Measurements from ENCODE around the gene TJP1. TPM values are rescaled to one million over a fixed set of nuclear protein-coding genes. Genes with fewer than 3 reads are reported as not detected.
"Not testable (repeated sequence)": the region's sequence is repeated elsewhere in the genome, so short reads cannot be mapped to it uniquely, and the experiment has no call there.

The TJP1 gene
- polyA plus RNA-seq, 4 donors = 153 to 188 (median 165) TPM

GRCh38 chr15:29686445-29687203 is 135.6 kb downstream of the TJP1 start:
- no peak for DNase-seq (ENCODE audit: low read depth in 4 of 4, low spot score in 3 of 4)

- DNase-seq (ENCODE audit: low read depth in 4 of 4, low spot score in 3 of 4) = no peak
Measured at GRCh38 chr15:29686079-29686425, 136.2 kb downstream of the TJP1 start.

- DNase-seq (ENCODE audit: low read depth in 4 of 4, low spot score in 3 of 4) = no peak
Measured at GRCh38 chr15:29685156-29686078, 136.9 kb downstream of the TJP1 start.

- DNase-seq (ENCODE audit: low read depth in 4 of 4, low spot score in 3 of 4) = no peak
Measured at GRCh38 chr15:29682781-29683180, 139.5 kb downstream of the TJP1 start.

- DNase-seq (ENCODE audit: low read depth in 4 of 4, low spot score in 3 of 4) = no peak
Measured at GRCh38 chr15:29682361-29682760, 139.9 kb downstream of the TJP1 start.

- DNase-seq (ENCODE audit: low read depth in 4 of 4, low spot score in 3 of 4) = no peak
Measured at GRCh38 chr15:29681946-29682345, 140.3 kb downstream of the TJP1 start.

- no peak for DNase-seq (ENCODE audit: low read depth in 4 of 4, low spot score in 3 of 4)
Measured at GRCh38 chr15:29681166-29681845, 141.0 kb downstream of the TJP1 start.

GRCh38 chr15:29680465-29681165 is 141.7 kb downstream of the TJP1 start:
- no peak for DNase-seq (ENCODE audit: low read depth in 4 of 4, low spot score in 3 of 4)

- DNase-seq (ENCODE audit: low read depth in 4 of 4, low spot score in 3 of 4) = no peak
Measured at GRCh38 chr15:29678504-29679034, 143.7 kb downstream of the TJP1 start.

- no peak for DNase-seq (ENCODE audit: low read depth in 4 of 4, low spot score in 3 of 4)
Measured at GRCh38 chr15:29677871-29678461, 144.3 kb downstream of the TJP1 start.

GRCh38 chr15:29677455-29677854 is 144.8 kb downstream of the TJP1 start:
- DNase-seq (ENCODE audit: low read depth in 4 of 4, low spot score in 3 of 4) = no peak

- DNase-seq (ENCODE audit: low read depth in 4 of 4, low spot score in 3 of 4) = no peak
Measured at GRCh38 chr15:29676961-29677402, 145.3 kb downstream of the TJP1 start.

GRCh38 chr15:29676374-29676960 is 145.8 kb downstream of the TJP1 start:
- not testable (repeated sequence) for DNase-seq (ENCODE audit: low read depth in 4 of 4, low spot score in 3 of 4)

GRCh38 chr15:29675791-29676301 is 146.4 kb downstream of the TJP1 start:
- DNase-seq (ENCODE audit: low read depth in 4 of 4, low spot score in 3 of 4) = no peak

- DNase-seq (ENCODE audit: low read depth in 4 of 4, low spot score in 3 of 4) = peak in 1 of 4 donors; percentile 59
Measured at GRCh38 chr15:29674661-29675533, 147.4 kb downstream of the TJP1 start.

GRCh38 chr15:29672923-29673809 is 149.1 kb downstream of the TJP1 start:
- DNase-seq (ENCODE audit: low read depth in 4 of 4, low spot score in 3 of 4) = no peak

- no peak for DNase-seq (ENCODE audit: low read depth in 4 of 4, low spot score in 3 of 4)
Measured at GRCh38 chr15:29672446-29672845, 149.8 kb downstream of the TJP1 start.

Measured in right renal pelvis (tissue), 4 donors.